GM19193 (cell line): ENCODE measurements around the gene OR11A1.

Experiments used
- POLR2A ChIP-seq: IDR thresholded peaks from 4 replicates; pipeline ENCODE4 v1.6.1; 2011; ENCODE audit not compliant: insufficient read depth, insufficient read length; ENCODE audit errors: extremely low read depth

OR11A1 gene

GRCh38 chr6:29447670-29448069, 9.2 kb downstream of the OR11A1 start:
- no peak for TF ChIP-seq POLR2A

- no peak for TF ChIP-seq POLR2A
These were observed 14.2 kb downstream of the OR11A1 start for GRCh38 chr6:29442719-29443118.

- no peak for TF ChIP-seq POLR2A
These were observed 17.9 kb downstream of the OR11A1 start, which contains the start of gene OR10C1 for GRCh38 chr6:29439006-29439405. OR10C1 (plus strand) TSS chr6:29439306; CDS start chr6:29440016, 710 bp downstream.

- no peak for TF ChIP-seq POLR2A
These were observed 30.2 kb downstream of the OR11A1 start for GRCh38 chr6:29426654-29427053.

GRCh38 chr6:29425075-29425474, 31.8 kb downstream of the OR11A1 start:
- no peak for TF ChIP-seq POLR2A

- no peak for TF ChIP-seq POLR2A
These were observed 32.3 kb downstream of the OR11A1 start for GRCh38 chr6:29424575-29424974.

GRCh38 chr6:29424168-29424567, 32.7 kb downstream of the OR11A1 start:
- TF ChIP-seq POLR2A, result no peak

GRCh38 chr6:29419516-29419915, 37.4 kb downstream of the OR11A1 start:
- no peak for TF ChIP-seq POLR2A

- TF ChIP-seq POLR2A, result no peak
These were observed 42.3 kb downstream of the OR11A1 start, which contains the start of gene OR12D1 for GRCh38 chr6:29414588-29414987. OR12D1 (plus strand) TSS chr6:29414928.

- no peak for TF ChIP-seq POLR2A
These were observed 53.1 kb downstream of the OR11A1 start for GRCh38 chr6:29403801-29404200.

GRCh38 chr6:29399525-29399924, 57.3 kb downstream of the OR11A1 start:
- TF ChIP-seq POLR2A, result no peak

- TF ChIP-seq POLR2A, result no peak
These were observed 61.5 kb downstream of the OR11A1 start, which contains the start of gene OR12D2 for GRCh38 chr6:29395331-29395730. OR12D2 (plus strand) TSS chr6:29395631; CDS start chr6:29396700, 1,069 bp downstream.

- TF ChIP-seq POLR2A, result no peak
These were observed 68.3 kb downstream of the OR11A1 start for GRCh38 chr6:29388533-29388932.

- no peak for TF ChIP-seq POLR2A
These were observed 80.9 kb downstream of the OR11A1 start for GRCh38 chr6:29376003-29376402.
